ENCODE data around the gene CLDND2. TPM values are rescaled to one million over a fixed set of nuclear protein-coding genes. Genes with fewer than 3 reads are reported as not detected.

The CLDND2 gene
- total and polyA plus RNA-seq, 2 of the 8 experiments (the other 6 are each of a cell fraction or from before 2014, with no cell fraction given) = 0.21 to 0.56 TPM

DNA sequence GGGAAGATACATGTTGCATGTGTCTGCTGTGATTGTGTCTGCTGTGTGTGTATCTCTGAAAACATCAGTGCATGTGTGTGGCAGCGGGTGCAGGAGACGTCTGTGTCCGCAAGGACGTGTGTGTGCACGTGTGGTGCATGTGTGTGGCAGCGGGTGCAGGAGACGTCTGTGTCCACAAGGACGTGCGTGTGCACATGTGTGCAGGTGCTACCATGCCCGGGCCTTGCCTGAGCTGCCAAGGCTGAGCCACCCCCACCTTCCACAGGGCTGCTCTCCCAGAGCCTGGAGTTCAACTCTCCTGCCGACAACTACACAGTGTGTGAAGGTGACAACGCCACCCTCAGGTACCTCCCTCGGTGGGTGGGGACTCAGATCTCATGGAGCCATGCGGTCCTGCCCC lies 47.0 kb downstream of the CLDND2 start (continued):
- TF ChIP-seq, protein P1, sequence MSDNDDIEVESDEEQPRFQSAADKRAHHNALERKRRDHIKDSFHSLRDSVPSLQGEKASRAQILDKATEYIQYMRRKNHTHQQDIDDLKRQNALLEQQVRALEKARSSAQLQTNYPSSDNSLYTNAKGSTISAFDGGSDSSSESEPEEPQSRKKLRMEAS (IDR thresholded peaks at IDR 0.05) = no peak
- no peak for TF ChIP-seq RAD21 (IDR thresholded peaks at IDR 0.05 in 1 of 2, conservative IDR thresholded peaks at IDR 0.05 in 1 of 2; ENCODE audit: low read depth in 2 of 2, low read length in 2 of 2)
- TF ChIP-seq SIRT6 (IDR thresholded peaks at IDR 0.05; ENCODE audit: low read length) = no peak
- TF ChIP-seq EZH2 (IDR thresholded peaks at IDR 0.05; ENCODE audit: low read depth, low read length, severe bottlenecking) = no peak
- TF ChIP-seq POU5F1 (IDR thresholded peaks at IDR 0.05; ENCODE audit: low read depth, low read length) = no peak
- no peak for TF ChIP-seq JUN (IDR thresholded peaks at IDR 0.05; ENCODE audit: low read depth, low read length)
- no peak for TF ChIP-seq JUND (IDR thresholded peaks at IDR 0.05; ENCODE audit: low read length)

Data from H1 (cell line).